ENCODE data around the gene SIGLEC7. TPM values are rescaled to one million over a fixed set of nuclear protein-coding genes. Genes with fewer than 3 reads are reported as not detected.

Gene SIGLEC7
- total RNA-seq, 4 donors from 2014 or later: 0.54 to 1.0 TPM; not detected in 2

DNA sequence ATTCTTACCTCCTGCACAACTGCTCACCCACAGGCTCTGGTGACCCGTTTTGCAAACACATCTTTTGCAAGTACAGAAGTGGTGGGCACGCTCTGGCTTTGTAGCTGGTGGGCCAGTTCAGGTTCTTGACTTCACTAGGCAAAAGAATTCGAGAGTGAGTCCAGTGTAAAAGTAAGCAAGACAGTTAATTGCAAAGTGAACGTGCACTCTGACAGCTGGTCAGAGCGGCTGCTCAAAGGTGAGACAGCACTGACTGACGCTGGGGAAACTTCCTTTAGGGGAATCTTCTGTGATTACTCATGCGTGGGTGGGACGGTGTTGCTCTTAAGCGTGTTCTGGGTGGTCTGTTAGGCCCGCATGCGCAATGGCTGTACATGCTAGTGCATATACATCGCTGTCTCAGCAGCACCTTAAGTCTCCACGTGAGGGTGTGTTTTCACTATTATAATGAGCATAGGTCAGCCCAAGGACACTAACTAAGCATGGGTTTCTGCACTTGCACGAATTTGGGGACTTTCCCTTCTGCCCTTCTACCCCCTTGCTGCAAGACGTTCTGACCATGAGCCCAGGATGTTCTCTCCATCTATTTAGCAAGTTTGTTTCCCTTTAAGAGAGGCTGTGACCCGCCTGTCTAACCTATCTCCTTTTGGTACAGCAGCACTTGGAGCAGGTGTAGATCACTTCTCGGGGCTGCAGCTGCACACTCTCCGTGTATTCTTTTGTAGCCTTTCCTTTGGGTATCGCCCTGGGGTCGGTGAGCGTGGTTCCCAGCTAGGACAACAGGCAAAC lies 52.6 kb downstream of the SIGLEC7 start:
- H3K27me3 ChIP-seq: no peaks in the 10 kb centered on the region
- intact Hi-C loops (cut with DNase I): no loop called here
- H3K36me3 ChIP-seq: no peaks in the 10 kb centered on the region
- no peaks in the 10 kb centered on the region for H3K4me1 ChIP-seq
- no peaks in the 10 kb centered on the region for H3K9me3 ChIP-seq
- TF ChIP-seq, protein P1, sequence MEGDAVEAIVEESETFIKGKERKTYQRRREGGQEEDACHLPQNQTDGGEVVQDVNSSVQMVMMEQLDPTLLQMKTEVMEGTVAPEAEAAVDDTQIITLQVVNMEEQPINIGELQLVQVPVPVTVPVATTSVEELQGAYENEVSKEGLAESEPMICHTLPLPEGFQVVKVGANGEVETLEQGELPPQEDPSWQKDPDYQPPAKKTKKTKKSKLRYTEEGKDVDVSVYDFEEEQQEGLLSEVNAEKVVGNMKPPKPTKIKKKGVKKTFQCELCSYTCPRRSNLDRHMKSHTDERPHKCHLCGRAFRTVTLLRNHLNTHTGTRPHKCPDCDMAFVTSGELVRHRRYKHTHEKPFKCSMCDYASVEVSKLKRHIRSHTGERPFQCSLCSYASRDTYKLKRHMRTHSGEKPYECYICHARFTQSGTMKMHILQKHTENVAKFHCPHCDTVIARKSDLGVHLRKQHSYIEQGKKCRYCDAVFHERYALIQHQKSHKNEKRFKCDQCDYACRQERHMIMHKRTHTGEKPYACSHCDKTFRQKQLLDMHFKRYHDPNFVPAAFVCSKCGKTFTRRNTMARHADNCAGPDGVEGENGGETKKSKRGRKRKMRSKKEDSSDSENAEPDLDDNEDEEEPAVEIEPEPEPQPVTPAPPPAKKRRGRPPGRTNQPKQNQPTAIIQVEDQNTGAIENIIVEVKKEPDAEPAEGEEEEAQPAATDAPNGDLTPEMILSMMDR (IDR thresholded peaks at IDR 0.05): no peak
- TF ChIP-seq POLR2A (IDR thresholded peaks at IDR 0.05): no peak
- WGBS, 2 donors: 37 to 40% methylated on average over 13 to 21 of the region's 21 CpGs
- no peak overlapping the region for H3K27ac ChIP-seq
- H3K4me3 ChIP-seq (replicated peaks in 1 of 3): no peak overlapping the region
- no peak for DNase-seq

DNA sequence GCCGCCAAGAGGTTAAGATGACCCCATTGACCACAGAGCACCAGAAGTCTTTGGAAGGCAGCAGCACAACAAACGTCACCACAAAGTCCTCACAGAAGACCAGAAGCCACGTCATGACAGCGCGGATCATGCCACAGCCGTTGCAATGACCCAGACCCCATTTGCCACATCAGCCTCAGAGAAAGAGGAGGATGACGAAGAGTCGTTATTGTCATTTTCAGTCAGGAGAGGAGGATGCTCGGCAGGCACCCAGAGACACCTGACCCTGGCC lies 53.1 kb downstream of the SIGLEC7 start:
- 84 to 97% methylated on average over 9 of the region's 9 CpGs for WGBS, 2 donors
- Histone ChIP-seq H3K4me1 (no peaks in the 10 kb centered on the region), H3K4me3 (replicated peaks in 1 of 3) (no peak overlapping the region), H3K27ac (no peak overlapping the region), H3K9me3 (no peaks in the 10 kb centered on the region), H3K36me3 (no peaks in the 10 kb centered on the region), H3K27me3 (no peaks in the 10 kb centered on the region)
- no peak for DNase-seq
- TF ChIP-seq POLR2A (IDR thresholded peaks at IDR 0.05): no peak
- TF ChIP-seq, protein P1 (IDR thresholded peaks at IDR 0.05): no peak
- intact Hi-C loops (cut with DNase I): no loop called here

DNA sequence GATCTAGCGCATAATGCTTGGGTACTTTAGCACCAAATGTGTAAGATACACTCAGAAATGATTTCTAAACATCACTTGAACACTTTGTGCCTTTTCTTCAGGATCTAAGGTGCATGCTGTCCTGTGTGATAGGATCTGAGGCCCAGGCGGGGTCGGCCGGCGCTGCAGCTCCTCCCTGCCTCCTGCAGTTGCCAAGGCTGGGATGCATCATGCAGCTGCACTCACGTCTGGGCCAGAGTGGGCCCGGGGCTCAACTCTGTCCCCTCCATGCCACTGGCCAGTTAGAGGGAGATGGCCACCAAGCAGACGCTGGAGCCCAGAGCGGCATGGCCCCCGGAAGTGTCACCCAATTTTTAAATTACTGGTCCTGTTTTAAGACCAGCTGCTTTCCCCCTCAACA lies 53.5 kb downstream of the SIGLEC7 start:
- intact Hi-C loops (cut with DNase I): no loop called here
- Histone ChIP-seq H3K27ac (no peak overlapping the region), H3K36me3 (no peaks in the 10 kb centered on the region), H3K9me3 (no peaks in the 10 kb centered on the region), H3K4me3 (replicated peaks in 1 of 3) (no peak overlapping the region), H3K27me3 (no peaks in the 10 kb centered on the region), H3K4me1 (no peaks in the 10 kb centered on the region)
- WGBS, 2 donors: 88 to 90% methylated on average over 10 of the region's 10 CpGs
- DNase-seq: no peak
- TF ChIP-seq, protein P1 (IDR thresholded peaks at IDR 0.05): no peak
- no peak for TF ChIP-seq POLR2A (IDR thresholded peaks at IDR 0.05)

DNA sequence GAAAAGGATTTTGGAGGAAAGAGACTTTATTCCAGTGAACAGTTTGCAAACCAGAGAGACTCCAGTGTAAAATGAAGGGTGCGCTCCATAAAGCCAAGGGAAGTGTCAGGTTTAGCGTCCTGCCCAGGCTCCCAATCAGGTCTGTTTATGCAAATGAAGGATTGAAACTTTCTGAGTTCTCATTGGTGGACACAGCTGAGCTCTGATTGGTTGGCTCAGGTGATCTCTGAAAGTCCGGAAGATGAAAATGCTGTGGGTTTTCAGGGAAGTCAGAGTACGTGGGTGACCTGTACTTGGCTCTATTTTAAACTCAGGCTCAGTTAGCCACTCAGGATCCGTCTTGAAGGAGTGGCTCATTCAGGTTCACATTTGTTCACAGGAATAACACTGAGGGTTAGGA lies 54.1 kb downstream of the SIGLEC7 start:
- H3K36me3 ChIP-seq: no peaks in the 10 kb centered on the region
- WGBS, 2 donors: 83 to 84% methylated on average over 5 of the region's 5 CpGs
- no peak for DNase-seq
- no peaks in the 10 kb centered on the region for H3K4me1 ChIP-seq
- no peak overlapping the region for H3K4me3 ChIP-seq (replicated peaks in 1 of 3)
- H3K27me3 ChIP-seq: no peaks in the 10 kb centered on the region
- H3K9me3 ChIP-seq: no peaks in the 10 kb centered on the region
- no peak overlapping the region for H3K27ac ChIP-seq
- intact Hi-C loops (cut with DNase I): no loop called here
- TF ChIP-seq, protein P1 (IDR thresholded peaks at IDR 0.05): no peak
- no peak for TF ChIP-seq POLR2A (IDR thresholded peaks at IDR 0.05)

DNA sequence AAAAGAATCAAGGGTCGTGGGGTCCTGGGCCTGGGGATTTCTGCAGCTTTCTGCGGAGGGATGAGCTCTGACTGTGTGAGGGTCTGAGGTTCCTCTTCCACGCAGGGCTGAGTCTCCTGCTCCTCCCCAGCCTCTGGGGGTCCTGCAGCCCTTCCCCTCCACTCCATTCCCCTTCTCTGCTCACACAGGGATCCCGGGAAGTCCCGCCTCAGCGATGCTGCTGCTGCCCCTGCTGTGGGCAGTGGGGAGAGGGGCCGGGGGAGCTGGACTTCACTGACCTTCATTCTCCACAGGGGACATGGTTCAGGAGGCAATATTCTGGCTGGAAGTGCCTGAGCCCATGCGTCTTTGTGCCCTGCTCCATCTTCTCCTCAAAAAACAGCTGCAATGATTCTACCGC lies 56.5 kb downstream of the SIGLEC7 start:
- DNase-seq: no peak

More for the DNA sequence above, 56.5 kb downstream of the SIGLEC7 start:
- WGBS, 2 donors: 71 to 79% methylated on average over 7 to 9 of the region's 9 CpGs
- Histone ChIP-seq H3K4me1 (no peaks in the 10 kb centered on the region), H3K4me3 (replicated peaks in 1 of 3) (no peak overlapping the region), H3K9me3 (no peaks in the 10 kb centered on the region), H3K36me3 (no peaks in the 10 kb centered on the region), H3K27ac (no peak overlapping the region), H3K27me3 (no peaks in the 10 kb centered on the region)
- intact Hi-C loops (cut with DNase I): no loop called here
- TF ChIP-seq, protein P1 (IDR thresholded peaks at IDR 0.05): no peak

All from thyroid gland (tissue), 4 donors.